ENCODE data around the gene LGI4.

Gene LGI4

GRCh38 chr19:35134601-35135242, at the start of gene LGI4:
LGI4 (minus strand) TSS chr19:35135059; CDS start chr19:35134680, 379 bp downstream.
- DNase-seq: no peak

- no peak for DNase-seq
Observed at GRCh38 chr19:35184267-35184666, 49.4 kb upstream of the LGI4 start.

DNA sequence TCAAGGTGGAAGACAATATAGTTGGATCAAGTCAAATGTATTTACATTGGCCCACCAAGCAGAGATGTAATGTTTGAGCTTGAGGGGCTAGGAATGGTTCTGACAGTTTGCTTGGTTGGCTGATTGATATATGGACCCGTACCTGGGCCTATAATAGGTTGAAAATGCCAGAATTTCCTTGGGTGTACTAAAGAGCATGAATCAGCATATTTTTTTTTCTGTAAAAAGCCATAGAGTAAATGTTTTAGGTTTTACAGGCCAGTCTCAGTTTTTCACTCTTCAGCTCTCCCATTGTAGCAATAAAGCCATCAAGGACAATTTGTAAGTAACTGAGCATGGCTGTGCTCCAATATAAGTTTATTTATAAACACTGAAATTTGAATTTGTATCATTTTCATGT, 46.5 kb upstream of the LGI4 start:
- DNase-seq: no peak

GRCh38 chr19:35179830-35180229, 45.0 kb upstream of the LGI4 start:
- no peak for DNase-seq

DNA sequence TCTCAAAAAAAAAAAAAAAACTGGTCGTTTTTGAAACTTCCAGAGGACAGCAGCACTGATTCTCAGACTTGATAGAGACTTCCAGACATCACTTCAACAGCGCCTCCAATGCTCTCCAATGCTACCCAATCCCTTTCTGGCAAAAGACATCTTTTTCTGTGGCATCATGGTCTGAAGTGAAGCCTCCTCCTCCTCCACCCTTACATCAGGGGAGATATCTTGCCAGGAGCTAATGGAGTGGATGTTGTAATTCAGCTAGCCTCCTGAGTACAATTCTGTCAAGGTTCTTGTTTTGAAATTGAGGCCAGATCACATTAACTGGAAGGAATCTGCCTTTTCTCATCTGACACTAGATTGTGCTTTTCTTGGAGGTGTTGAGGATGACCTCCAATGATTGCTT, 43.8 kb upstream of the LGI4 start:
- DNase-seq: no peak

DNA sequence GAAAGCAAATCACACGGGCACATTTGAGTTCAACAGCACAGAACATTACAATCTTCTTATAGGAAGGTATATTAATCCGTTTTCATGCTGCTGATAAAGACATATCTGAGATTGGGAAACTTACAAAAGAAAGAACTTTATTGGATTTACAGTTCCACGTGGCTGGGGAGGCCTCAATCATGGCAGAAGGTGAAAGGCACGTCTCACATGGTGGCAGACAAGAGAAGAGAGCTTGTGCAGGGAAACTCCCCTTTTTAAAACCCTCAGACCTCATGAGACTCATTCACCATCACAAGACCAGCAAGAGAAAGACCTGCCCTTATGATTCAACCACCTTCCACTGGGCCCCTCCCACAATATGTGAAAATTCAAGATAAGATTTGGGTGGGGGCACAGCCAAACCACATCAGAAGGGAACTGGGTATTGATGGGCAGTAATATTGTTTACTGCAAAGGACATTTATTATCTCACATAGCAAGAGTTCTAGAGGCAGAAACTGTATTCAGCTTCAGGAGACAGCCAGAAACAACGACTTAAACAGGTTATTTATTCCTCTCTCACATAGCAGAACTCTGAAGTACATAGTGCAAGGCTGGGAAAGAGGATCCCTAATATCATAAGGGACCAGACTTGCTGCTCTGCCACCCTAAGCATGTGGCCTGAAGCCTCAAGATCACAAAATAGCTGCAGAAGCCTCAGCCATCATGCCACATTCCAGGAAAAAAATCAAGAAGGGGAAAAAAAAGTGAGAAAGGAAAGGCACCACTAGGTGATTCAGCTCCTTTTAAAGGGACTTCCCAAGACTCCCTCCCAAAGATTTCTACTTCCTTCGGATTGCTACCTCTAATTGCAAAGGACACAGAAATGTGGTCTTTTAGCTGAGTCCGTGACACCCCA, 42.8 kb upstream of the LGI4 start:
- no peak for DNase-seq

- DNase-seq: no peak
Observed at GRCh38 chr19:35176181-35176570, 41.3 kb upstream of the LGI4 start.

- DNase-seq: no peak
Observed at GRCh38 chr19:35174226-35174625, 39.4 kb upstream of the LGI4 start.

GRCh38 chr19:35171730-35172129, 36.9 kb upstream of the LGI4 start:
- DNase-seq: no peak

GRCh38 chr19:35170359-35171061, 35.7 kb upstream of the LGI4 start:
- DNase-seq: no peak

- DNase-seq: no peak
Observed at GRCh38 chr19:35169221-35169995, 34.5 kb upstream of the LGI4 start.

DNA sequence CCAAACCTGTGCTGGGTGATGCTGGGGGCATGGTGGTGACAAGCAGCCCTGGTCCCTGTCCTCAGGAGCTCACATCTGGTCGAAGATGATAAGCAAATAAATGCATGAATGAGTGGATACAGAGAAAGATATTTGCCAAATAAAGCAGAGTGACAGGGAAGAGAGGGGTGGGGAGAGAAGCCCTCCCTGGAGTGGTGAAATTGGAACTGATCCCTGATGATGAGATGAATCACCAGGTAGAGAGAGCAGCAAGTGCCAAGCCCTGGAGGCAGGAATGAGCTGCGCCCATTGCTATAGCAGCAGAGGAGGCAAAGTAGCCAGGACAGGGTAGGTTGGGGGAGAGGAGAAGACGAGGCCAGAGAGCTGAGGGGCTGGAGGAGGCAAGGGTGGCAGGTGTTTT, 33.3 kb upstream of the LGI4 start:
- peak; percentile 59 for DNase-seq

GRCh38 chr19:35167251-35168119, 32.6 kb upstream of the LGI4 start:
- no peak for DNase-seq

DNA sequence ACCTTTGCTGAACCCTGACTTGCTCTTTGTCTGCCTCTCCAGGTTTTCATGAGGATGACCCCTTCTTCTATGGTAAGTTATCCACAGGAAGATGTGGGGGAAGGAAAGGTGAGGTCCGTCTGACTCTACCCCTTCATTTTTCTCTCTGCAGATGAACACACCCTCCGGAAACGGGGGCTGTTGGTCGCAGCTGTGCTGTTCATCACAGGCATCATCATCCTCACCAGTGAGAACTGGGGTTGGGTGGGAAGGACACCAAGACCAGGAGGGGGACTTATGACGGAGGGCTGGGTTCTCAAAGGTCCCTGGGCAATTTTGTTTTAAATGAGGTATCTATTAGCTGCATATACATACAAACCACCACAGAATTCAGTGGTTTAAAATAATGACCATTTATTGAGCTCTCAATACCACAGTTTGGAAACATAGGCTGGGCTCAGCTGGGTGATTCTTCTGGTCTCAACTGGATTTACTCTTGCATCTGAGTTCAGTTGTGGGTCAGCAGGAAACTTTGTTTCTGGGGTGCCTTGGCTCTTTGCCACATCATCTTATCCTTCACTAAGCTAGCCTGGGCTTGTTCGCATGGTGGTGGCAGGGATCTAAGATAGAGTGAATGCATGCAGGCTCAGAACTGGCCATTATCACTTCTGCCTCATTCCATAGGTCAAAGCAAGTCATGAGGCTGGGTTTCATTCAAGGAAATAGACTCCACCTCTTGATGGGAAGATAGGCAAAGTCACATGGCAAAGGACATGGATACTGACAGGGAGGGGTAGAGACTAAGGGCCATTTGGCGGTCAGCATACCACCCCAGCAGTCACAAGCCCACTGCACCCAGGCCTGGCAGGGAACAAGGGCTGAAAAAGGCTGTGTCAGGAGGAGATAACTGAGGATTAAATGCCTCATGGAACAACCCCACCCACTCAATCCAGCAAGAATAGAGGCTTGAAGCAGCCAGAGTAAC, 31.5 kb upstream of the LGI4 start:
- no peak for DNase-seq

- DNase-seq: no peak
Observed at GRCh38 chr19:35165200-35166058, 30.6 kb upstream of the LGI4 start.

DNA sequence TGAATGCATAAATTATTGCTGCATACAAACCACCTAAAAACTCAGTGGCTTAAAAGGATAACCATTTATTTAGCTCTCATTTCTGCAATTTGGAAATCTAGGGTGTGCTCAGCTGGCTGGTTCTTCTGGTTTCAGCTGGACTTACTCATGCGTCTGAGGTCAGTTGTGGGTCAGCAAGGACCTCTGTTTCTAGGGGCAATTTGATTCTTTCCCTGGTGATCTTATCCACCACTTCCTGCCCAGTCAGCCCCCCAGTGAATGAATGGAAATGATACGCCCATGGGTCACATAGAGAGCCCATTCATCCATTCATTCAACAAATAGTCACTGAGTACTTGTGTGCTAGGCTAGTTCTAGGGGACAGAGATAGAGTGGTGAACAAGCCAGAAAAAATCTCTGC, 29.6 kb upstream of the LGI4 start:
- DNase-seq: no peak

DNA sequence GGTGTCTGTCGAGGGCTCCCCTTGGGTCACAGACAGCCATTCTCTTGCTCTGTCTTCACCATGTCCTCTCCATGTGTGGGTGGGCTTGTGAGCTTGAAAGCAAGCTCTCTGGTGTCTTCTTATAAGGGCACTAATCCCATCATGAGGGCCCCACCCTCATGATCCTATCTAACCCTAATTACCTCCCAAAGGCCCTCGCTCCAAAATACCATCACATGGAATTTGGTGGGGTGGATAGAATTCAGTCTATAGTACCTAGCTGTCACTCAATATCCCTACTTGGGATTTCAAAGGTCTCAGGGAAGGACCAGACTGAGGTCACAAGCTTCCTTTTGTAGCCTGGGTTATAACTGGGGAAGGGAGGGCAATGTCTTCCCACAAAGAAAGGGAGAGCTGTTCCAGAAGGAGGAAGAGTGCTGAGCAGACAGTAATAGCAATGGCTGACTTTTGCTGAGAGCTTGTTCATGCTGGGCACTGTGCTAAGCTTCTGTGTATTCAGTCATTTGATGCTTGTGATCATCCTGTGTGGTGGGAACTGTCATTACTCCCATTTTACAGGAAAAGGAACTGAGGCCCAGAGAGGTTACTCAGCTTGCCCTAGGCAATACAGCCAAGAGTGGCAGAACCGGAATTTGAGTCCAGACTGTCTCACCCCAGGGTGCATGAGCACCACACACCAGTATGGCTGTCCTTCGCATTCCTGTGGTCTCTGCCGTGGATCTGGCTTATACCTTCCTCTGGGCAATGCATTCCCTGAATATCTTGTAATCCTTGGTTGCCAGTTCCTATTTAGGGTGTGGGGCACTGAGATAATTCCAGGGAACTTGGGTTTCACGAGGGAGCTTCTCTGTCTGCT, 27.8 kb upstream of the LGI4 start:
- no peak for DNase-seq

- no peak for DNase-seq
Observed at GRCh38 chr19:35161434-35161743, 26.5 kb upstream of the LGI4 start.

Data from DMS53 (cell line).